Astrocyte (in vitro differentiated cells and primary cell): ENCODE data around the gene NUP58.

Source experiments
- EZH2 ChIP-seq: IDR thresholded peaks from 2 replicates; pipeline ENCODE4 v1.6.1; 2012; ENCODE audit warnings: mild to moderate bottlenecking, low read length, inconsistent platforms; ENCODE audit not compliant: insufficient read depth
- TF ChIP-seq, protein P1 (sequence below): IDR thresholded peaks from 2 replicates; pipeline ENCODE4 v1.5.1; 2011; ENCODE audit warnings: low read depth, mild to moderate bottlenecking, inconsistent platforms, low read length, moderate library complexity; ENCODE audit not compliant: insufficient read depth

DNA sequence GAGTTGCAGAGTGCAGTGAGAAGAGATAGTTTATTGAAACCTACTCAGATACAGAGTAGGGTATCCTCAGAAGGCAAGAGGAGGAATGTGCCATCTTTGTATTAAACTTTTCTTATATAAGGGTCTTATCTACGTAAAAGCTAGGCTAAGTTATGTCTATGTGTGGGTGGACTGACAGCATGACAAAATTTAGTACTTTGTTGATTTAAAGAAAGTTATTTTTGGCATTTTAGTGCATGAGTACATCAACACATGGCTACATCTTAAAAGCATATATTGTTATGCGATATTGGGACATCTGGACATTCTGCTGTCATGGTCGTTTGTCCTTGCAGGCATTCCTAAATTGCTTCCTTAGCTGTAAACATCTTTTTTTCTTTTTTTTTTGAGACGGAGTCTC is 51.4 kb downstream of the NUP58 start:
- TF ChIP-seq, protein P1, sequence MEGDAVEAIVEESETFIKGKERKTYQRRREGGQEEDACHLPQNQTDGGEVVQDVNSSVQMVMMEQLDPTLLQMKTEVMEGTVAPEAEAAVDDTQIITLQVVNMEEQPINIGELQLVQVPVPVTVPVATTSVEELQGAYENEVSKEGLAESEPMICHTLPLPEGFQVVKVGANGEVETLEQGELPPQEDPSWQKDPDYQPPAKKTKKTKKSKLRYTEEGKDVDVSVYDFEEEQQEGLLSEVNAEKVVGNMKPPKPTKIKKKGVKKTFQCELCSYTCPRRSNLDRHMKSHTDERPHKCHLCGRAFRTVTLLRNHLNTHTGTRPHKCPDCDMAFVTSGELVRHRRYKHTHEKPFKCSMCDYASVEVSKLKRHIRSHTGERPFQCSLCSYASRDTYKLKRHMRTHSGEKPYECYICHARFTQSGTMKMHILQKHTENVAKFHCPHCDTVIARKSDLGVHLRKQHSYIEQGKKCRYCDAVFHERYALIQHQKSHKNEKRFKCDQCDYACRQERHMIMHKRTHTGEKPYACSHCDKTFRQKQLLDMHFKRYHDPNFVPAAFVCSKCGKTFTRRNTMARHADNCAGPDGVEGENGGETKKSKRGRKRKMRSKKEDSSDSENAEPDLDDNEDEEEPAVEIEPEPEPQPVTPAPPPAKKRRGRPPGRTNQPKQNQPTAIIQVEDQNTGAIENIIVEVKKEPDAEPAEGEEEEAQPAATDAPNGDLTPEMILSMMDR: no peak
- no peak for TF ChIP-seq EZH2
